Muscle layer of duodenum (tissue), 2 donors: Measurements from ENCODE around the gene PAF1.

Experiments
- H3K27ac ChIP-seq: one replicate; pipeline ENCODE4 v1.7.0; 2013; ENCODE audit warnings: mild to moderate bottlenecking, low read length
- H3K27me3 ChIP-seq: one replicate; pipeline ENCODE4 v1.7.0; 2013; ENCODE audit warnings: low read depth, mild to moderate bottlenecking, control low read depth, low read length
- H3K36me3 ChIP-seq, 2 donors: one replicate each; pipeline ENCODE4 v1.7.0; 2013; ENCODE audit warnings: low read length in 2 of 2, control low read depth in 1 of 2, mild to moderate bottlenecking in 1 of 2; ENCODE audit not compliant: insufficient read depth in 2 of 2, control insufficient read depth in 1 of 2
- H3K4me1 ChIP-seq, 2 donors: one replicate each; pipeline ENCODE4 v1.7.0; 2013; ENCODE audit warnings: low read length in 2 of 2, mild to moderate bottlenecking in 2 of 2, control low read depth in 1 of 2, moderate library complexity in 1 of 2; ENCODE audit not compliant: insufficient read depth in 2 of 2, control insufficient read depth in 1 of 2
- H3K4me3 ChIP-seq, 2 donors: one replicate each; pipeline ENCODE4 v1.7.0; 2013; ENCODE audit warnings: low read length in 2 of 2, low read depth in 1 of 2, mild to moderate bottlenecking in 1 of 2
- H3K9me3 ChIP-seq, 2 donors: one replicate each; pipeline ENCODE4 v1.7.0; 2013; ENCODE audit warnings: low read length in 2 of 2, control low read depth in 1 of 2, mild to moderate bottlenecking in 1 of 2; ENCODE audit not compliant: control insufficient read depth in 1 of 2
- donor health status: healthy.

The PAF1 gene

DNA sequence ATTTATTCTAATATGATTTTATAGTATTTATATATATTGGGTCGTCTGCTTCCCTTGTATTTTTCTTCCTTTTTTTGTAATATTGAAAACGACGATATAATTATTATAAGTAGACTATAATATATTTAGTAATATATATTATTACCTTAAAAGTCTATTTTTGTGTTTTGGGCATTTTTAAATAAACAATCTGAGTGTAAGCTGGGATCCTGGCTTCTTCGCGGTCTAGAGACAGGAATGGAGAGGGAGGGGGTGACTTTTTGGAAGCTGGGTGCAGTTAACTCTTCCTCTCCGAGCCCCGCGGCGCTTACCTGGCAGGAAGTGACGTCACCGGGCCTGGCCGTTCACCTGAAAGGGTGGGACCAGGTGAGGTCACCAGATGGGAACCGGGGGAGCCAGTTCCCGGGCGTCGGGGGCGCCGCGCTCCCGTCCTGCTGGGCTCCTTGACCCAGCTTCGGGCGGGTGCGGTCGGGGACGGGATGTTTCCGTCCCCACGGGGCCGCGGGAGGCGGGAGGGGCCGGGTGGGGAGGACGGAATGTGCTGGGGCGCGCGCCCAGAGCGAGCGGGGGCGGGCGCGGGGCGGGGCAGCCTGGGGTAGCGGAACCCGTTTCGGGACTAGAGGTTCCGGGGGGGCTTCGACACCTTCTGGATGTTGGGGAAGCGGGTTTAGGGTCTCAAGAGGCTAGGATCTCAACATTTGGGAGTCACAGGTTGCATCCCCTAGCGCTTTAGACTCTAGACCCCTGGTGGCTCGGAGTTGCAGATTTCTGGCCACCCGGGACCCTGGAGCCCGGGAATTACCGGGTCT is 18.5 kb upstream of the PAF1 start:
- Histone ChIP-seq H3K9me3 (no peaks in the 10 kb centered on the region), H3K27ac (peak overlapping the region; percentile 99), H3K27me3 (no peaks in the 10 kb centered on the region), H3K4me1 (peaks cover 0 to 25% of the 10 kb centered on the region in 2 donors), H3K4me3 (peak overlapping the region; percentile 98 to 99), H3K36me3 (peaks cover 17 to 22% of the 10 kb centered on the region in 2 donors)

DNA sequence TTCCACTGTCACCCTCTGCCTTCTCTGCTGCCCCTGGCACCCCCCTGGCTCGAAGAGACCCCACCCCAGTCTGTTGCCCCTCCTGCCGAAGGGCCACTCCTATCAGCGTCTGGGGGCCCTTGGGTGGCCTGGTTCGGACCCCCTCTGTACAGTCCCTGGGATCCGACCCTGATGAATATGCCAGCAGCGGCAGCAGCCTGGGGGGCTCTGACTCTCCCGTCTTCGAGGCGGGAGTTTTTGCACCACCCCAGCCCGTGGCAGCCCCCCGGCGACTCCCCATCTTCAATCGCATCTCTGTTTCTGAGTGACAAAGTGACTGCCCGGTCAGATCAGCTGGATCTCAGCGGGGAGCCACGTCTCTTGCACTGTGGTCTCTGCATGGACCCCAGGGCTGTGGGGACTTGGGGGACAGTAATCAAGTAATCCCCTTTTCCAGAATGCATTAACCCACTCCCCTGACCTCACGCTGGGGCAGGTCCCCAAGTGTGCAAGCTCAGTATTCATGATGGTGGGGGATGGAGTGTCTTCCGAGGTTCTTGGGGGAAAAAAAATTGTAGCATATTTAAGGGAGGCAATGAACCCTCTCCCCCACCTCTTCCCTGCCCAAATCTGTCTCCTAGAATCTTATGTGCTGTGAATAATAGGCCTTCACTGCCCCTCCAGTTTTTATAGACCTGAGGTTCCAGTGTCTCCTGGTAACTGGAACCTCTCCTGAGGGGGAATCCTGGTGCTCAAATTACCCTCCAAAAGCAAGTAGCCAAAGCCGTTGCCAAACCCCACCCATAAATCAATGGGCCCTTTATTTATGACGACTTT is 17.7 kb upstream of the PAF1 start:
- Histone ChIP-seq H3K27me3 (no peaks in the 10 kb centered on the region), H3K4me3 (peak overlapping the region; percentile 98 to 99), H3K27ac (peak overlapping the region; percentile 99), H3K4me1 (peaks cover 0 to 16% of the 10 kb centered on the region in 2 donors), H3K36me3 (peaks cover 17 to 22% of the 10 kb centered on the region in 2 donors), H3K9me3 (no peaks in the 10 kb centered on the region)

DNA sequence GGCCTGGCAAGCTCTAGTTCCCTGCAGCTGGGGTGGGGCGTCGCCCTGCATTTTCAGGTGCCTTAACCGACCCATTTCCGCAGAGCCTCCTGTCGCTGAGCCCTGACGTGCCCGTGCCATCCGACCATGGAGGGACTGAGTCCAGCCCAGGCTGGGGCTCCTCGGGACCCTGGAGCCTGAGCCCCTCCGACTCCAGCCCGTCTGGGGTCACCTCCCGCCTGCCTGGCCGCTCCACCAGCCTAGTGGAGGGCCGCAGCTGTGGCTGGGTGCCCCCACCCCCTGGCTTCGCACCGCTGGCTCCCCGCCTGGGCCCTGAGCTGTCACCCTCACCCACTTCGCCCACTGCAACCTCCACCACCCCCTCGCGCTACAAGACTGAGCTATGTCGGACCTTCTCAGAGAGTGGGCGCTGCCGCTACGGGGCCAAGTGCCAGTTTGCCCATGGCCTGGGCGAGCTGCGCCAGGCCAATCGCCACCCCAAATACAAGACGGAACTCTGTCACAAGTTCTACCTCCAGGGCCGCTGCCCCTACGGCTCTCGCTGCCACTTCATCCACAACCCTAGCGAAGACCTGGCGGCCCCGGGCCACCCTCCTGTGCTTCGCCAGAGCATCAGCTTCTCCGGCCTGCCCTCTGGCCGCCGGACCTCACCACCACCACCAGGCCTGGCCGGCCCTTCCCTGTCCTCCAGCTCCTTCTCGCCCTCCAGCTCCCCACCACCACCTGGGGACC is 16.9 kb upstream of the PAF1 start:
- no peaks in the 10 kb centered on the region for H3K9me3 ChIP-seq
- H3K36me3 ChIP-seq, result peaks cover 17 to 27% of the 10 kb centered on the region in 2 donors
- peak overlapping the region; percentile 98 to 99 for H3K4me3 ChIP-seq
- peak overlapping the region; percentile 99 for H3K27ac ChIP-seq
- peaks cover 0 to 16% of the 10 kb centered on the region in 2 donors for H3K4me1 ChIP-seq
- H3K27me3 ChIP-seq, result no peaks in the 10 kb centered on the region

DNA sequence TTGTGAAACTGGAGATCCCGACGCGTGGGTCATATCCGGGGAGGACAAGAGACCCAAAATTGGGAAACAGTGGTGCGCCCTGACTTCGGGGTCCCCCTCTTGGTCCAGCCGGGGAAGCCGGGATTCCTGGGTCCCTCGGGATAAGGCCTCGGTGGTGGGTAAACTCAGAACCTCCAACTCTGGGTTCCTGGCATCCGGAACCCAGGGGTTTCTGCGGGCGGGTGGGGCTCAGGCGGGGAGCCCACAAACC is 16.4 kb upstream of the PAF1 start:
- Histone ChIP-seq H3K36me3 (peaks cover 17 to 28% of the 10 kb centered on the region in 2 donors), H3K4me1 (peaks cover 0 to 16% of the 10 kb centered on the region in 2 donors), H3K27me3 (no peaks in the 10 kb centered on the region), H3K9me3 (no peaks in the 10 kb centered on the region), H3K4me3 (peak overlapping the region; percentile 98 to 99), H3K27ac (peak overlapping the region; percentile 99)

DNA sequence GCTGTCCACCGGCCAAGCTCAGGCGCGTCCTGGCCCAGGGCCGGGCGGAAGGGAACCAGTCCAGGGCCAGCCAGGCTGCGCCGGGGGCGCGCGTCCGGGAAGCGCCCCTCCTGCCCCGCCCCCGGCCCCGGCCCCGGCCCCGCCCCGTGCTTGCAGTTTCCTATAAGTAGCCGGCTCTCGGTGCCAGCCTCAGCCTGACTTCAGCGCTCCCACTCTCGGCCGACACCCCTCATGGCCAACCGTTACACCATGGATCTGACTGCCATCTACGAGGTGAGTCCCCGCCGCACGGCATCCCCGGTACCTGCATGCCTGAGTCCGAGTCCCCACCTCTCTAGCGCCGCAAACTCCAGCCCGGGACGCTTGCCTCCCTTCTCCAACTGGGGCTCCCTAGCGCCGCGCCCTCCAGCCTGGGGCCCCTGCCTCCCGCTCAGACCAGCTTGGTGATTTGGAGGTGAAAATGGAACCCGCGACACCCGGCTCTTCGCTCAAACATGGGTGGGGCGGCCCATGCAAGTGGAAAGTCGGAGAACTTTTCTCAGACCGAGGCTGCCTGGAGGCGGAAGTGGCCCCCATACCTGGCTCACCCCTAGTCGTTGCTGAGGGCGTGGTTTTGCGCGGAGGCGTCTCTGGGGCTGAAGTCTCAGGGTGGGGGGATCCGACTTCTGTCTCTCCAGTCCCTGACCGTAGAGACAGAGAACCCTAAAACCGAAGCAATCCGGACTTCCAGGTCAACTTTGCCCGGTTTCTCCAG is 15.9 kb upstream of the PAF1 start, which contains the start of gene ZFP36:
Gene ZFP36, plus strand, starts transcription at position 192 of the 754 bp plus-strand sequence. Its CDS starts 58 bp downstream, at position 250.
- Histone ChIP-seq H3K9me3 (no peaks in the 10 kb centered on the region), H3K4me1 (peaks cover 0 to 16% of the 10 kb centered on the region in 2 donors), H3K4me3 (peak within 1 kb of the TSS; percentile 98 to 99), H3K36me3 (peaks cover 17 to 28% of the 10 kb centered on the region in 2 donors), H3K27me3 (no peaks in the 10 kb centered on the region), H3K27ac (peak within 1 kb of the TSS; percentile 99)

DNA sequence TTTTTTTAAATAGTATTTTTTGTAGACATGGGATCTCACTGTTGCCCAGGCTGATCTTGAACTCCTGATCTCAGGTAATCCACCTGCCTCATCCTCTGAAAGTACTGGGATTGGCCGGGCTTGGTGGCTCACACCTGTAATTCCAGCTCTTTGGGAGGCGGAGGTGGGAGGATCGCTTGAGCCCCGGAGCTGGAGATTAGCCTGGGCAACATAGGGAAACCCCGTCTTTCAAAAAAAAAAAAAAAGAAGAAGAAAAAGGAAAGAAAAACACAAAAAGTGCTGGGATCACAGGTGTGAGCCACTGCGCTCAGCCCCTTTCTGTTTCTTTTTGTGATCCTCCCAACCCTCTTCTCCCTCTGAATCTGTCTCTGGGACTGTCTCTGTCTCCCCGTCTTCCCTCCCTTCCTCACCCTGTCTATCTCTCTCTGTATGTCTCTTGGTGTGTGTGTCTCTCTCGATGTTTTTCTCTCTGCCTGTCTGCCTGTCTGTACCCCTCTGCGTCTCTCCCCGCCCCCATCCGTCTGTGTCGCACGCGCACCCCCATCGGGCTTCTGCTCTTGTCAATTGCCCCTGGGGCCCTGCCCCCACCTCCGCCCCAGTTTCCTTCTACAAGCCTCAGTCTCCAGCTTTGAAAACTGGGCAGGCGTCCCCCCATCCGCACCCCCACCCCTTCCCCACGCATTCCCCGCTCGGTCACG is 15.2 kb upstream of the PAF1 start:
- Histone ChIP-seq H3K4me3 (peak overlapping the region; percentile 67 to 98), H3K36me3 (peaks cover 17 to 28% of the 10 kb centered on the region in 2 donors), H3K4me1 (peaks cover under 1 to 10% of the 10 kb centered on the region in 2 donors), H3K9me3 (no peaks in the 10 kb centered on the region), H3K27me3 (no peaks in the 10 kb centered on the region), H3K27ac (peak overlapping the region; percentile 97)

DNA sequence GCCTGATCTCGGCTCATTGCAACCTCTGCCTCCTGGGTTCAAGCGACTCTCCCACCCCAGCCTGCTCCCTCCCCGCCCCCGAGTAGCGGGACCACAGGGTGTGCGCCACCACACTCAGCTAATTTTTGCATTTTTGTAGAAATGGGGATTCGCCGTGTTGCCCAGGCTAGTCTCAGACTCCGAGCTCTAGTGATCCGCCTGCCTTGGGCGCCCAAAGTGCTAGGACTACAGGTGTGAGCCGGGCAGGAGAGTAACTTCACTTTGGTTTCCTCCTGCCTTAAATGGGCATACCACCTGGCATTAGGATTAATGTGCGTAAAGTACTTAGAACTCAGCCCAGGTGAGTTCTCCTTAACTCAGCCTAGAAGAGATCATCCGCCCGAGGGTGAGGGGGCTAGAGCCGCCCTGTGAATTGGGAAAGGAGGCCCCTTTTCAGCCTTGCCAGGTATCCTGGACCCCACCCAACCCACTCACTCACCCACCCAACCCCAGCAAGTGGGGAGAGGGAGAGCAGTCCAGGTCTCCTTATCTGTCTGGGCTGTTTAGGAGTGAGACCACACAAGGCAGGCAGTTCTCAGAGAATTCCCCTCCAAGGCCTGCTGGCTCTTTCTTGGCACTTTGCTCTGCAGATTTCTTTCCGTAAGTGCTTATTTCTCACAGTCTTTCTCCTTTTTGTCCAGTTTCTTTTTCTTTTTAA is 14.5 kb upstream of the PAF1 start:
- Histone ChIP-seq H3K4me3 (peak overlapping the region; percentile 2 to 98), H3K4me1 (peaks cover 4 to 7% of the 10 kb centered on the region in 2 donors)

DNA sequence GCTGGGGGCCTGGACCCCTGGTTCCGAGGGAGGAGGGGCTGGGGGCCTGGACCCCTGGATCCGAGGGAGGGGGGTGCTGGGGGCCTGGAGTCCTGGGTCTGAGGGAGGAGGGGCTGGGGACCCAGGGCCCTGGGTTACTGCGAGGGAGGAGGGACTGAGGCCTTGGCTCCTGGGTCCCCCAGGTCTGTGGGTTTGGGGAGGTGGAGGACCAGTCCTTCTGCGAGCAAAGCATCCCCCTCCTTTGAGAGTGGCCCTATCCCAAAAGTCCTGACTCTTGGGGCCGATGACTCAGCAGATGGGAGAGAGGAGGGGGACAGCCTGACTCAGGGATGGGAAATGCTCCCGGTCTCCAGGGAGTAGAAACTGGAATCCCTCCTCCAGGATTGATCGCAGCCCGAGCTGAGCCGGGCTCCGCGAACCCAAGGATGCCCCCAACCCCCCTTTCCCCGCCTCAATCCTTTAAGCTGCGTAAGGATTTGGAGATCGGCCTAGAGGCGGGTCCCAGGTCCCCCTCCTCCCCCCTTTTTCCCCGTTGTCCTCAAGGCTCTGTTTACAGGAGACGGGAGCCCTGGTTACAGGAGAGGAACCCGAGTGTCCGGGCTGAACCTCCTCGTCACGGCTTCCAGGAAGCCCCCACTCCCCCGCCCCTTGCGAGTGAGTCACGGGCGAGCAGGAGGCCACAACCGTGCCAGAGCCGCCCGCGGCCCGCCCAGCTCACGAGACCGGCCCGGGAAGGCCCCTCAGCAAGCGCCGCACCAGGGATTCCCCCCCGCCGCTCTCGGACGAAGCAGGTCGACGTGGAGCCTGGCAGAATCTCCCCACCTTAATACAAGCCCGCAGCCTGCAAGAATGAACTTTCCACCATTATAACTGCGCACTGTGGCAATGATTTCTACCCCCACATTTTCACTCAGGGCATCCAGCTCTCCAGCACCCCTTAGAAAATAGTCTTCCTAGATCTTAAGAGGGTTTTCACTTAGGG is 12.7 kb upstream of the PAF1 start:
- Histone ChIP-seq H3K27ac (peak overlapping the region; percentile 98), H3K36me3 (peaks cover 13 to 29% of the 10 kb centered on the region in 2 donors), H3K9me3 (no peaks in the 10 kb centered on the region), H3K27me3 (no peaks in the 10 kb centered on the region), H3K4me1 (peaks cover 6 to 7% of the 10 kb centered on the region in 2 donors), H3K4me3 (peak overlapping the region; percentile 54 to 64)

More for the DNA sequence above, 14.5 kb upstream of the PAF1 start:
- Histone ChIP-seq H3K27me3 (no peaks in the 10 kb centered on the region), H3K27ac (peak overlapping the region; percentile 97), H3K36me3 (peaks cover 17 to 28% of the 10 kb centered on the region in 2 donors), H3K9me3 (no peaks in the 10 kb centered on the region)
